OCI-LY7 (cell line): ENCODE results near the gene NOBOX.

Source experiments
- EZH2phosphoT487 ChIP-seq: fragments of 200-600 bp; sonication (generic); IDR thresholded peaks from 2 replicates; pipeline ENCODE4 v1.6.1; 2018; ENCODE audit warnings: low read depth, borderline replicate concordance, mild to moderate bottlenecking, mixed run types, antibody characterized with exemption, low read length, moderate library complexity, mixed read lengths
- TF ChIP-seq, protein P1 (sequence below): fragments of 200-600 bp; sonication (generic); conservative IDR thresholded peaks from 2 replicates; pipeline ENCODE4 v1.5.1; 2014; ENCODE audit warnings: mild to moderate bottlenecking, antibody characterized with exemption, low read length, moderate library complexity, mixed read lengths

DNA sequence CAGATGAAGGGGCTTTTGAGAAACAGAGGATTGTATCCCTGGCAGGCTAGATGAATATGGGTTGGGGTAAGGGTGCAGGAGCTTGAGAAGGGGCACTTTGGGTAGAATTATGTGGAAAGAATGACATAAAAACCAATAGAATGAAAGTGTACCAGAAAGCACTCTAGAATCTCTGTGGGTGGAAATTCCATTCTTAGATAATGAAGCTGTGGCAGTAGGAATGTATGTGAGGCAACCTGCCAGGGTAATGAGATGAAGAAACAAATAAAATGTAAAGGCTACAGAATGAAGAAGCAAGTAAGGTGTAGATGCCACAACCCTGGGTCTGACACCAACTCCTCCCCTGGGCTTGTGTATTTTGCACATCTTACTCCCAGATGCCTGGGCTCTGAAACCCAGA, 16.8 kb downstream of the NOBOX start:
- TF ChIP-seq, protein P1, sequence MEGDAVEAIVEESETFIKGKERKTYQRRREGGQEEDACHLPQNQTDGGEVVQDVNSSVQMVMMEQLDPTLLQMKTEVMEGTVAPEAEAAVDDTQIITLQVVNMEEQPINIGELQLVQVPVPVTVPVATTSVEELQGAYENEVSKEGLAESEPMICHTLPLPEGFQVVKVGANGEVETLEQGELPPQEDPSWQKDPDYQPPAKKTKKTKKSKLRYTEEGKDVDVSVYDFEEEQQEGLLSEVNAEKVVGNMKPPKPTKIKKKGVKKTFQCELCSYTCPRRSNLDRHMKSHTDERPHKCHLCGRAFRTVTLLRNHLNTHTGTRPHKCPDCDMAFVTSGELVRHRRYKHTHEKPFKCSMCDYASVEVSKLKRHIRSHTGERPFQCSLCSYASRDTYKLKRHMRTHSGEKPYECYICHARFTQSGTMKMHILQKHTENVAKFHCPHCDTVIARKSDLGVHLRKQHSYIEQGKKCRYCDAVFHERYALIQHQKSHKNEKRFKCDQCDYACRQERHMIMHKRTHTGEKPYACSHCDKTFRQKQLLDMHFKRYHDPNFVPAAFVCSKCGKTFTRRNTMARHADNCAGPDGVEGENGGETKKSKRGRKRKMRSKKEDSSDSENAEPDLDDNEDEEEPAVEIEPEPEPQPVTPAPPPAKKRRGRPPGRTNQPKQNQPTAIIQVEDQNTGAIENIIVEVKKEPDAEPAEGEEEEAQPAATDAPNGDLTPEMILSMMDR, result no peak
- TF ChIP-seq EZH2phosphoT487, result no peak
